Measurements from ENCODE around the gene HSPA1A. TPM values are rescaled to one million over a fixed set of nuclear protein-coding genes. Genes with fewer than 3 reads are reported as not detected.
"Not testable (repeated sequence)": the region's sequence is repeated elsewhere in the genome, so short reads cannot be mapped to it uniquely, and the experiment has no call there.

HSPA1A gene
- polyA plus RNA-seq, 1 experiment, result 98.6 TPM

DNA sequence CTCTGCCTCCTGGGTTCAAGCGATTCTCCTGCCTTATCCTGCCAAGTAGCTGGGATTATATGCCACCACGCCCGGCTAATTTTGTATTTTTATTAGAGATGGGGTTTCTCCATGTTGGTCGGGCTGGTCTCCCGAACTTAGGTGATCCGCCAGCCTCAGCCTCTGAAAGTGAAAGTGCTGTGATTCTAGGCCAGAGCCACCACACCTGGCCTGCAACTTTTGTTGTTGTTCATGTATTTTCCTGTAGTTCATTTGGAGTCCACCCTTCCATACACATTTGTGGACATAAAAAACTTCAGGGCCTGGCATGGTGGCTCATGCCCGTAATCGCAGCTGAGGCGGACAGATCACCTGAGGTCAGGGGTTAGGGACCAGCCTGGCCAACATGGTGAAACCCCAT lies 26.7 kb downstream of the HSPA1A start:
- ChIA-PET POLR2A (no interaction called here), CTCF (no interaction called here)
- Histone ChIP-seq H3K4me3 (ENCODE audit: low read depth, low read length) (no peak overlapping the region), H3K27me3 (ENCODE audit: control insufficient read depth, insufficient read depth, low read length) (no peaks in the 10 kb centered on the region), H3K36me3 (ENCODE audit: control insufficient read depth, insufficient read depth, low read length) (peaks cover 13% of the 10 kb centered on the region)
- TF ChIP-seq, protein P1, sequence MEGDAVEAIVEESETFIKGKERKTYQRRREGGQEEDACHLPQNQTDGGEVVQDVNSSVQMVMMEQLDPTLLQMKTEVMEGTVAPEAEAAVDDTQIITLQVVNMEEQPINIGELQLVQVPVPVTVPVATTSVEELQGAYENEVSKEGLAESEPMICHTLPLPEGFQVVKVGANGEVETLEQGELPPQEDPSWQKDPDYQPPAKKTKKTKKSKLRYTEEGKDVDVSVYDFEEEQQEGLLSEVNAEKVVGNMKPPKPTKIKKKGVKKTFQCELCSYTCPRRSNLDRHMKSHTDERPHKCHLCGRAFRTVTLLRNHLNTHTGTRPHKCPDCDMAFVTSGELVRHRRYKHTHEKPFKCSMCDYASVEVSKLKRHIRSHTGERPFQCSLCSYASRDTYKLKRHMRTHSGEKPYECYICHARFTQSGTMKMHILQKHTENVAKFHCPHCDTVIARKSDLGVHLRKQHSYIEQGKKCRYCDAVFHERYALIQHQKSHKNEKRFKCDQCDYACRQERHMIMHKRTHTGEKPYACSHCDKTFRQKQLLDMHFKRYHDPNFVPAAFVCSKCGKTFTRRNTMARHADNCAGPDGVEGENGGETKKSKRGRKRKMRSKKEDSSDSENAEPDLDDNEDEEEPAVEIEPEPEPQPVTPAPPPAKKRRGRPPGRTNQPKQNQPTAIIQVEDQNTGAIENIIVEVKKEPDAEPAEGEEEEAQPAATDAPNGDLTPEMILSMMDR (IDR thresholded peaks at IDR 0.05; ENCODE audit: insufficient read depth, low read depth, low read length), result no peak
- no peak for DNase-seq (ENCODE audit: low read depth)

DNA sequence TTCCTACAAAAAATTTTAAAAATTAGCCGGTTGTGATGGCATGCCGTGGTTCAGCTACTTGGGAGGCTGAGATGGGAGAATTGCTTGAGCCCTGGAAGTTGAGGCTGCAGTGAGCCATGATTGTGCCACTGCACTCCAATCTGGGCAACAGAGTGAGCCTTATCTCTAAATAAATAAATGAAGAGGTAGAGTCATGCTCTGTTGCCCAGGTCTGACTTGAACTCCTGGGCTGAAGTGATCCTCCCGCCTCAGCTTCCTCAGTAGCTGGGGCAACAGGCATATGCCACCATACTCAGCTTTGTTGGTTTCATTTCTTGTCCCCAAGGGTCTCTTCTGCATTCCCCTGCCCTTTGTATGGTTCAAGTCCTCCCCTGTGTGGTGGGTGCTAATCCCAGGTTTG lies 29.2 kb downstream of the HSPA1A start:
- TF ChIP-seq, protein P1 (IDR thresholded peaks at IDR 0.05; ENCODE audit: insufficient read depth, low read depth, low read length), result no peak
- H3K4me3 ChIP-seq (ENCODE audit: low read depth, low read length), result no peak overlapping the region
- H3K36me3 ChIP-seq (ENCODE audit: control insufficient read depth, insufficient read depth, low read length), result peaks cover 6% of the 10 kb centered on the region
- ChIA-PET POLR2A (interaction anchor here (0.6 kb wide), 1 partner anchor 57 kb away, joined by 19 read pairs; the partner anchor contains the start of gene ZBTB12), CTCF (no interaction called here)
- DNase-seq (ENCODE audit: low read depth), result no peak
- no peaks in the 10 kb centered on the region for H3K27me3 ChIP-seq (ENCODE audit: control insufficient read depth, insufficient read depth, low read length)

DNA sequence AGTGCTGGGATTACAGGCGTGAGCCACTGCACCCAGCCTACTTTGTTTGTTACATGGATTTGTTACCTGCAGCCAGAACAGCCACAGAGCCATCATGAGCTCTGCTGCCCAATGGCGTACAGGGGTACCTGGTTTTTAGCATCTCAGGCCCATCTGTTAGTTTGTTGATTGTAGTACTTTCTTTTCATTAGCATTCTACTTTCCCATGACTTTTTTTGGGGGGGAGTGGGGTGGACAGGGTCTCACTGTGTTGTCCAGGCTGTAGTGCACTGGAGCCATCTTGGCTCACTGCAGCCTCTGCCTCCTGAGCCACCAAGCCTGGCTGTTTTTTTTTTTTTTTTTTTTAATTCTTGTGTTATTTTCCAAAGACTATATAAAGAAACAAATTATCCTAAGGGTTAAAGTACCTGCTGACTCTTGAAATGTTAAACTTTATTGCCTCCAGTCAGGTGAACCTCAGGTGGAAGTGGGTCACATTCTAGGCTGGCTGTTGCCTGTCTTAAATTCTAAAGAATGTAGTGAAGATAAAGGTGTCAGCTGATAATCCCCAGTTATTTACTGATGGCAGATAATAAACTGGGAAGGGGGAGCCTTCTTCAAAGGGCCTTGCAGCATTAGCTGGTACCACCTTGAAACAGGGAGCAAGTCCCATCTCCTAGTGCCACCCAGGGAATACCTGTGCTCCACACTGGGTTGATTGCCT lies 32.1 kb downstream of the HSPA1A start:
- ChIA-PET POLR2A (interaction anchor here (0.6 kb wide), 1 partner anchor 10 kb away, joined by 3 read pairs; no protein-coding TSS in a partner anchor), CTCF (interaction anchor here (0.9 kb wide), 1 partner anchor 12 kb away, joined by 3 read pairs; no protein-coding TSS in a partner anchor)

DNA sequence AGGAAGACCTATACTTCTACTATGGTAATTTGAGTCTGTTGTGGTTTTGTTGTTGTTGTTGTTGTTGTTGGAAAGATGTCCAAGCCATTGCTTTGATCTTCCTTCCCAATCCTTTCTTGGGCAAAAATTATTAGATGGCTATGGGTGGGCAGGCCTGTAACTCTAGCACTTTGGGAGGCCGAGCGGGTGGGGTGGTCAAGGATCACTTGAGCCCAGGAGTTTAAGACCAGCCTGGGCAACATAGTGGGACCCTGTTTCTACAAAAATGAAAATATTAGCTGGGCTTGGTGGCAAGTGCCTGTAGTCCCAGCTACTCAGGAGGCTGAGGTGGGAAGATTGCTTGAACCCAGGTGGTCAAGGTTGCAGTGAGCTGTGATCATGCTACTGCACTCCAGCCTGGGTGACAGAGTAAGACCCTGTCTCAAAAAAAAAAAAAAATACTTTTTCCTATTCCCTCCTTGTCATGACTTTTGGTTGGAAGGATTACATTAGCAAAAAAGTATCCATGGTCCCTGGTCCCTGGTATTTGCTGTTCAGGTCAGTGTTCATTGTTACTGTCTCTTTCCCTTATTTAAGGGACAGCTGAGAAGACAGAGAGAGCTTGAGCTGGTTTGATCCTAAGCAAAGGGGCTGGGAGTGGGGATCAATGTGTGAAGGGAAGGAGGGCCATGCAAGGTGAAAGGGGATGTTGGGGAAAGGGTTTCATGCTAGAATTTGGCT lies 35.6 kb downstream of the HSPA1A start:
- TF ChIP-seq, protein P1 (IDR thresholded peaks at IDR 0.05; ENCODE audit: insufficient read depth, low read depth, low read length), result no peak
- Histone ChIP-seq H3K27me3 (ENCODE audit: control insufficient read depth, insufficient read depth, low read length) (no peaks in the 10 kb centered on the region), H3K36me3 (ENCODE audit: control insufficient read depth, insufficient read depth, low read length) (no peaks in the 10 kb centered on the region), H3K4me3 (ENCODE audit: low read depth, low read length) (no peak overlapping the region)
- ChIA-PET POLR2A (no interaction called here), CTCF (no interaction called here)
- DNase-seq (ENCODE audit: low read depth), result no peak

More for the DNA sequence above, 32.1 kb downstream of the HSPA1A start:
- TF ChIP-seq, protein P1 (IDR thresholded peaks at IDR 0.05; ENCODE audit: insufficient read depth, low read depth, low read length), result no peak
- no peak for DNase-seq (ENCODE audit: low read depth)
- H3K36me3 ChIP-seq (ENCODE audit: control insufficient read depth, insufficient read depth, low read length), result peaks cover 2% of the 10 kb centered on the region; the same call in 1 of the 2 replicates
- no peaks in the 10 kb centered on the region for H3K27me3 ChIP-seq (ENCODE audit: control insufficient read depth, insufficient read depth, low read length)
- no peak overlapping the region for H3K4me3 ChIP-seq (ENCODE audit: low read depth, low read length)

DNA sequence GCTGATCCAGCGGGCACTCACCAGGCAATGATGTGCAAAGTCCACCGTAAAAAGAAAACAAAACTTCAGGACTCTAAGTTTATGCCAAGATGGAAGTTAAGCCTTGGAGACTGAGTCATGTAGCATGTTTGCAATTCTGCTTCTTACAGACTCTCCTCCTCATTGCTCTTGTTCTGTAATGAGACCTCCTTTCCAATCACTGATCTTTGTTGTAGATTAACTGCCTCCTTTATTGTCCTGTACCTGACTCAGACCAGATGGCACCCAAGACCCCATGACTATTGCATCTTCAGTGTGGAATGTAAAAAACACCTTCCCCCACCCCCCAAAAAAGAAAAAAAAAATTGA lies 36.1 kb downstream of the HSPA1A start:
- Histone ChIP-seq H3K36me3 (ENCODE audit: control insufficient read depth, insufficient read depth, low read length) (no peaks in the 10 kb centered on the region), H3K4me3 (ENCODE audit: low read depth, low read length) (no peak overlapping the region), H3K27me3 (ENCODE audit: control insufficient read depth, insufficient read depth, low read length) (no peaks in the 10 kb centered on the region)
- no peak for DNase-seq (ENCODE audit: low read depth)
- ChIA-PET POLR2A (no interaction called here), CTCF (no interaction called here)
- TF ChIP-seq, protein P1 (IDR thresholded peaks at IDR 0.05; ENCODE audit: insufficient read depth, low read depth, low read length), result no peak

DNA sequence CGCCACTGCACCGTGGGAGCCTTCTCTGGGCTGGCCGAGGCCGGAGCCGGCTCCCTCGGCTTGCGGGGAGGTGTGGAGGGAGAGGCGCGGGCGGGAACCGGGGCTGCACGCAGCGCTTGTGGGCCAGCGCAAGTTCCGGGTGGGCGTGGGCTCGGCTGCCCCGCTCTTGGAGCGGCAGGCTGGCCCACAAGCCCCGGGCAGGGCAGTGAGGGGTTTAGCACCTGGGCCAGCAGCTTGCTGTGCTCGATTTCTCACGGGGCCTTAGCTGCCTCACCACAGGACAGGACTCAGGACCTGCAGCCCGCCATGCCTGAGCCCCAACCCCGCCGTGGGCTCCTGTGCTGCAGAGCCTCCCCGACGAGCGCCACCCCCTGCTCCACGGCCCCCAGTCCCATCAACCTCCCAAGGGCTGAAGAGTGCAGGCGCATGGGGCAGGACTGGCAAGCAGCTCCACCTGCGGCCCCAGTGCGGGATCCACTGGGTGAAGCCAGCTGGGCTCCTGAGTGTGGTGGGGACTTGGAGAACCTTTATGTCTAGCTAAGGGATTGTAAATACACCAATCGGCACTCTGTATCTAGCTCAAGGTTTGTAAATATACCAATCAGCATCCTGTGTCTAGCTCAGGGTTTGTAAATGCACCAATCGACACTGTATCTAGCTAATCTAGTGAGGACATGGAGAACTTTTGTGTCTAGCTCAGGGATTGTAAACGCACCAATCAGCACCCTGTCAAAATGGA lies 36.8 kb downstream of the HSPA1A start:
- CTCF ChIA-PET; H3K36me3 ChIP-seq (ENCODE audit: control insufficient read depth, insufficient read depth, low read length); DNase-seq (ENCODE audit: low read depth); H3K27me3 ChIP-seq (ENCODE audit: control insufficient read depth, insufficient read depth, low read length); POLR2A ChIA-PET; H3K4me3 ChIP-seq (ENCODE audit: low read depth, low read length): not testable (repeated sequence)

DNA sequence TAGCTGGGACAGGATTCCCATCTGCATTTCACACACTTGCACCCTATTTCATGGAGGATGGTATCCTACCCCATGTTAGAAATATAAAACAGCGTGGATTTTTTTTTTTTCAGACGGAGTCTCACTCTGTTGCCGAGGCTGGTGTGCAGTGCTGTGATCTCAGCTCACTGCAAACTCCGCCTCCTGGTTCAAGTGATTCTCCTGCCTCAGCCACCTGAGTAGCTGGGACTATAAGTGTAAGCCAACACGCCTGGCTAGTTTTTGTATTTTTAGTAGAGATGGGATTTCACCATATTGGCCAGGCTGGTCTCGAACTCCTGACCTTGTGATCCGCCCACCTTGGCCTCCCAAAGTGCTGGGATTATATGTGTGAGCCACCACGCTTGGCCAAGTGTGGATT lies 42.4 kb downstream of the HSPA1A start:
- CTCF ChIA-PET, result interaction anchor here (0.6 kb wide), 1 partner anchor 67 kb away, joined by 3 read pairs; no protein-coding TSS in a partner anchor
- DNase-seq (ENCODE audit: low read depth); H3K36me3 ChIP-seq (ENCODE audit: control insufficient read depth, insufficient read depth, low read length); POLR2A ChIA-PET; H3K27me3 ChIP-seq (ENCODE audit: control insufficient read depth, insufficient read depth, low read length); H3K4me3 ChIP-seq (ENCODE audit: low read depth, low read length): not testable (repeated sequence)
